T-helper 17 cell (primary cell): ENCODE results near the gene ULK1. TPM values are rescaled to one million over a fixed set of nuclear protein-coding genes. Genes with fewer than 3 reads are reported as not detected.
"Not testable (repeated sequence)": the region's sequence is repeated elsewhere in the genome, so short reads cannot be mapped to it uniquely, and the experiment has no call there.

Experiments
- ATAC-seq: fragments of 150-1000 bp; cut with Tn5 transposase; 2 replicates; pipeline ENCODE4 v1.10.0; 2021; ENCODE audit warnings: mild to moderate bottlenecking, moderate library complexity
- DNase-seq, 3 donors: peaks; one replicate each; pipeline versions ENCODE4 v3.0.0 to v3.0.0-alpha.2; 2020 to 2021
- H3K9me3 ChIP-seq: one replicate; pipeline ENCODE4 v1.7.0; 2013; ENCODE audit warnings: low read length, mild to moderate bottlenecking; ENCODE audit not compliant: control insufficient read depth, poor library complexity, severe bottlenecking
- H3K27ac Mint-ChIP-seq: one replicate; pipeline ENCODE4 v1.8.0; 2022; ENCODE audit warnings: mild to moderate bottlenecking, moderate library complexity, mixed read lengths
- H3K27me3 Mint-ChIP-seq: one replicate; pipeline ENCODE4 v1.8.0; 2022; ENCODE audit warnings: mixed read lengths
- H3K36me3 Mint-ChIP-seq: one replicate; pipeline ENCODE4 v1.8.0; 2022; ENCODE audit warnings: low read depth, mixed read lengths
- H3K4me1 Mint-ChIP-seq: one replicate; pipeline ENCODE4 v1.8.0; 2022; ENCODE audit warnings: mild to moderate bottlenecking, mixed read lengths
- H3K4me3 Mint-ChIP-seq: one replicate; pipeline ENCODE4 v1.8.0; 2022; ENCODE audit warnings: mild to moderate bottlenecking, moderate library complexity, mixed read lengths
- total RNA-seq, 4 donors: library from RNA in 2 of 4; stranded (reverse) in 2 of 4; gene quantifications; one replicate each; pipeline ENCODE4 v1.2.3 and lab custom pipeline; 2022 to 2026

ULK1 gene
- total RNA-seq, 2 donors from 2014 or later: 91.9 to 97.2 TPM

- H3K9me3 ChIP-seq: no peaks in the 10 kb centered on the region
- Mint-ChIP-seq H3K27ac (no peak overlapping the region), H3K4me3 (no peak overlapping the region), H3K36me3 (no peaks in the 10 kb centered on the region), H3K4me1 (peaks cover 6% of the 10 kb centered on the region), H3K27me3 (peaks cover 15% of the 10 kb centered on the region)
- ATAC-seq (no peak), DNase-seq (no peak)
Measured at GRCh38 chr12:131885543-131886057, 8.8 kb upstream of the ULK1 start.

- H3K27ac Mint-ChIP-seq, H3K9me3 ChIP-seq, H3K27me3 Mint-ChIP-seq, H3K36me3 Mint-ChIP-seq, H3K4me3 Mint-ChIP-seq, DNase-seq, ATAC-seq: not testable (repeated sequence)
- H3K4me1 Mint-ChIP-seq: peaks cover 14% of the 10 kb centered on the region
Measured at GRCh38 chr12:131891722-131892121, 2.7 kb upstream of the ULK1 start.

- Mint-ChIP-seq H3K27ac (no peak overlapping the region), H3K4me3 (no peak overlapping the region), H3K27me3 (no peaks in the 10 kb centered on the region), H3K4me1 (peaks cover 19% of the 10 kb centered on the region), H3K36me3 (no peaks in the 10 kb centered on the region)
- H3K9me3 ChIP-seq: no peaks in the 10 kb centered on the region
- DNase-seq (no peak), ATAC-seq (no peak)
Measured at GRCh38 chr12:131892711-131893604, 1.5 kb upstream of the ULK1 start.

- ATAC-seq: no peak
- Mint-ChIP-seq H3K36me3 (no peaks in the 10 kb centered on the region), H3K4me3 (peak overlapping the region; percentile 31), H3K4me1 (peaks cover 21% of the 10 kb centered on the region), H3K27me3 (no peaks in the 10 kb centered on the region), H3K27ac (no peak overlapping the region)
- H3K9me3 ChIP-seq: no peaks in the 10 kb centered on the region
- no peak for DNase-seq
Measured at GRCh38 chr12:131893605-131894312, 663 bp upstream of the ULK1 start.

- H3K27ac Mint-ChIP-seq: peak overlapping the region; percentile 89
- ATAC-seq: no peak
- no peak for DNase-seq
- no peaks in the 10 kb centered on the region for H3K36me3 Mint-ChIP-seq
- H3K4me3 Mint-ChIP-seq: peak overlapping the region; percentile 93
- H3K4me1 Mint-ChIP-seq: peaks cover 16% of the 10 kb centered on the region
- H3K27me3 Mint-ChIP-seq: no peaks in the 10 kb centered on the region
- no peaks in the 10 kb centered on the region for H3K9me3 ChIP-seq
Measured at GRCh38 chr12:131894981-131895639, 688 bp downstream of the ULK1 start.

GRCh38 chr12:131895640-131896079 lies 1.2 kb downstream of the ULK1 start:
- no peaks in the 10 kb centered on the region for H3K27me3 Mint-ChIP-seq
- H3K36me3 Mint-ChIP-seq: no peaks in the 10 kb centered on the region
- H3K9me3 ChIP-seq: no peaks in the 10 kb centered on the region
- peak overlapping the region; percentile 93 for H3K4me3 Mint-ChIP-seq
- peak overlapping the region; percentile 89 for H3K27ac Mint-ChIP-seq
- H3K4me1 Mint-ChIP-seq: peaks cover 19% of the 10 kb centered on the region
- DNase-seq (no peak), ATAC-seq (no peak)

- Mint-ChIP-seq H3K36me3 (no peaks in the 10 kb centered on the region), H3K27ac (peak overlapping the region; percentile 89), H3K4me1 (peaks cover 19% of the 10 kb centered on the region), H3K4me3 (peak overlapping the region; percentile 93), H3K27me3 (no peaks in the 10 kb centered on the region)
- H3K9me3 ChIP-seq: no peaks in the 10 kb centered on the region
- peak; percentile 33 to 56 (median 50) for DNase-seq
- ATAC-seq: peak; percentile 65
Measured at GRCh38 chr12:131896080-131896810, 1.8 kb downstream of the ULK1 start.

- H3K4me1 Mint-ChIP-seq: peaks cover 19% of the 10 kb centered on the region
- H3K9me3 ChIP-seq: no peaks in the 10 kb centered on the region
- H3K36me3 Mint-ChIP-seq: no peaks in the 10 kb centered on the region
- DNase-seq: no peak
- ATAC-seq: no peak
- peak overlapping the region; percentile 41 for H3K27ac Mint-ChIP-seq
- peak overlapping the region; percentile 93 for H3K4me3 Mint-ChIP-seq
- H3K27me3 Mint-ChIP-seq: no peaks in the 10 kb centered on the region
Measured at GRCh38 chr12:131896811-131897270, 2.4 kb downstream of the ULK1 start.

- no peaks in the 10 kb centered on the region for H3K36me3 Mint-ChIP-seq
- no peaks in the 10 kb centered on the region for H3K27me3 Mint-ChIP-seq
- no peaks in the 10 kb centered on the region for H3K9me3 ChIP-seq
- ATAC-seq: no peak
- DNase-seq: no peak
- peak overlapping the region; percentile 93 for H3K4me3 Mint-ChIP-seq
- peak overlapping the region; percentile 41 for H3K27ac Mint-ChIP-seq
- peaks cover 21% of the 10 kb centered on the region for H3K4me1 Mint-ChIP-seq
Measured at GRCh38 chr12:131897276-131897675, 2.9 kb downstream of the ULK1 start.

GRCh38 chr12:131897875-131898274 lies 3.5 kb downstream of the ULK1 start:
- ATAC-seq (no peak), DNase-seq (no peak)
- Mint-ChIP-seq H3K36me3 (no peaks in the 10 kb centered on the region), H3K27ac (no peak overlapping the region), H3K4me3 (no peak overlapping the region), H3K4me1 (peaks cover 23% of the 10 kb centered on the region), H3K27me3 (no peaks in the 10 kb centered on the region)
- H3K9me3 ChIP-seq: no peaks in the 10 kb centered on the region

GRCh38 chr12:131900397-131900796 lies 6.0 kb downstream of the ULK1 start:
- peaks cover 24% of the 10 kb centered on the region for H3K4me1 Mint-ChIP-seq
- H3K27ac Mint-ChIP-seq: no peak overlapping the region

GRCh38 chr12:131901431-131902331 lies 7.3 kb downstream of the ULK1 start:
- no peaks in the 10 kb centered on the region for H3K27me3 Mint-ChIP-seq
- H3K9me3 ChIP-seq: no peaks in the 10 kb centered on the region
- H3K4me3 Mint-ChIP-seq: no peak overlapping the region
- H3K27ac Mint-ChIP-seq: no peak overlapping the region
- no peak for ATAC-seq
- peaks cover 22% of the 10 kb centered on the region for H3K4me1 Mint-ChIP-seq
- no peaks in the 10 kb centered on the region for H3K36me3 Mint-ChIP-seq
- DNase-seq: no peak

More at GRCh38 chr12:131900397-131900796, 6.0 kb downstream of the ULK1 start:
- no peaks in the 10 kb centered on the region for H3K9me3 ChIP-seq
- no peak for ATAC-seq
- Mint-ChIP-seq H3K27me3 (no peaks in the 10 kb centered on the region), H3K4me3 (peak overlapping the region; percentile 45), H3K36me3 (no peaks in the 10 kb centered on the region)
- no peak for DNase-seq
